PC-9 (cell line): ENCODE measurements around the gene ZNF268. TPM values are rescaled to one million over a fixed set of nuclear protein-coding genes. Genes with fewer than 3 reads are reported as not detected.

Source experiments
- BruUV-seq: library from RNA; stranded (reverse); fragments of 400-500 nt; replicated peaks from 2 replicates; lab custom pipeline; 2021; lab: Mats Ljungman, UMichigan
- CTCF ChIA-PET: fragments of 300-600 bp; sonication (Branson Sonifier 250); formaldehyde crosslinking; loops from one replicate; lab custom pipeline; 2022; ENCODE audit warnings: antibody characterized with exemption; lab: Charles Lee
- POLR2A ChIA-PET: fragments of 300-600 bp; sonication (Branson Sonifier 250); formaldehyde crosslinking; loops from one replicate; lab custom pipeline; 2022; ENCODE audit warnings: antibody characterized with exemption; ENCODE audit not compliant: unreplicated experiment; lab: Charles Lee
- DNase-seq, 2 experiments: peaks; one replicate each; pipeline versions ENCODE4 v3.0.0 to v3.0.0-alpha.2; 2015 to 2022; ENCODE audit warnings: mixed read lengths in 1 of 2
- H2AFZ ChIP-seq: fragments of 200-600 bp; sonication (generic); 2 replicates; pipeline ENCODE4 v1.8.1; 2017; ENCODE audit warnings: antibody characterized with exemption
- H3F3A ChIP-seq: fragments of 200-600 bp; sonication (generic); 2 replicates; pipeline ENCODE4 v1.8.1; 2017; ENCODE audit warnings: antibody characterized with exemption, mild to moderate bottlenecking, low read depth; ENCODE audit not compliant: insufficient read depth
- H3K27ac ChIP-seq: fragments of 200-600 bp; sonication (generic); 2 replicates; pipeline ENCODE4 v1.6.1; 2016; ENCODE audit warnings: mixed run types
- H3K27me3 ChIP-seq: fragments of 200-600 bp; sonication (generic); 2 replicates; pipeline ENCODE4 v1.6.1; 2016; ENCODE audit warnings: low read depth, mixed run types; ENCODE audit not compliant: insufficient read depth
- H3K36me3 ChIP-seq: fragments of 200-600 bp; sonication (generic); 2 replicates; pipeline ENCODE4 v1.6.1; 2016; ENCODE audit warnings: low read depth, mixed run types
- H3K4me1 ChIP-seq: fragments of 200-600 bp; sonication (generic); replicated peaks from 2 replicates; pipeline ENCODE4 v1.6.1; 2016; ENCODE audit warnings: mixed run types; ENCODE audit not compliant: insufficient read depth
- H3K4me2 ChIP-seq: fragments of 200-600 bp; sonication (generic); 2 replicates; pipeline ENCODE4 v1.6.1; 2017; ENCODE audit warnings: mixed run types
- H3K4me3 ChIP-seq: fragments of 200-600 bp; sonication (generic); 2 replicates; pipeline ENCODE4 v1.6.1; 2016; ENCODE audit warnings: mixed run types
- H3K79me2 ChIP-seq: fragments of 200-600 bp; sonication (generic); 2 replicates; pipeline ENCODE4 v1.6.1; 2017; ENCODE audit warnings: low read depth, mixed run types
- H3K9me2 ChIP-seq: fragments of 200-600 bp; sonication (generic); 2 replicates; pipeline ENCODE4 v1.8.1; 2017; ENCODE audit warnings: mild to moderate bottlenecking; ENCODE audit not compliant: insufficient read depth
- H3K9me3 ChIP-seq: fragments of 200-600 bp; sonication (generic); 2 replicates; pipeline ENCODE4 v1.8.1; 2016; ENCODE audit warnings: low read depth; ENCODE audit not compliant: insufficient read depth
- H4K20me1 ChIP-seq: fragments of 200-600 bp; sonication (generic); 2 replicates; pipeline ENCODE4 v1.8.1; 2017; ENCODE audit not compliant: insufficient read depth
- EZH2 ChIP-seq: fragments of 200-600 bp; sonication (generic); IDR thresholded peaks from 2 replicates; pipeline ENCODE4 v1.8.0; 2017; ENCODE audit warnings: antibody characterized with exemption, low read depth
- intact Hi-C: fragments of 100-400 bp; cut with micrococcal nuclease; formaldehyde crosslinking; loops from one replicate; pipeline ENCODE4 v1.10.0; 2022; ENCODE audit not compliant: unreplicated experiment
- total RNA-seq: library from RNA; stranded (reverse); gene quantifications from 2 replicates; pipeline ENCODE4 v1.2.3, GENCODE V29; 2021
- TF ChIP-seq, protein P1 (sequence below): fragments of 200-600 bp; sonication (generic); conservative IDR thresholded peaks from 2 replicates; pipeline ENCODE4 v1.6.1; 2017; ENCODE audit warnings: mixed run types, antibody characterized with exemption, mild to moderate bottlenecking, moderate library complexity

ZNF268 gene
- total RNA-seq, 1 experiment from 2014 or later, result 14.0 TPM

DNA sequence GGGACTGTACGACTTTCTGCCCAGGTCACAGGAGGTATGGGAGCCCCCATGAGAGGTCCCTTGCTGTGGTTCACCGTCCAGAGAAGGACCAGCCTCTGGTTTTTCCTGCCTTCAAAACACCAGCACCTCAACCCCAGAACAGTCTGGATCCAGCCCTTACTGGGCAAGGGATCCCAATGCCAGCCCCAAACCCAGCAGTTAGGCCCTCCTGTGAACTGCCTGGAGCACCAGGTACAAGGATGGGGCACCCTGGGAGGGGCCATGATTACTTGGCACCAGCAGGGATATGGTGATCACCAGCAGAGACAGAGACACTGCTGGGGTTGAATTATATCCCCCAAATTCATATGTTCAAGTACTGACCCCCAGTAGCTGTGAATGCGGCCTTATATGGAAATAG is 34.4 kb downstream of the ZNF268 start:
- CTCF ChIA-PET, result no interaction called here
- no peak overlapping the region for H3K27ac ChIP-seq

GRCh38 chr12:133217219-133217618 is 35.9 kb downstream of the ZNF268 start:
- no peak overlapping the region for H2AFZ ChIP-seq
- no peaks in the 10 kb centered on the region for H3K4me1 ChIP-seq
- no peak for DNase-seq
- intact Hi-C loops, result no loop called here
- TF ChIP-seq EZH2, result no peak
- TF ChIP-seq, protein P1, sequence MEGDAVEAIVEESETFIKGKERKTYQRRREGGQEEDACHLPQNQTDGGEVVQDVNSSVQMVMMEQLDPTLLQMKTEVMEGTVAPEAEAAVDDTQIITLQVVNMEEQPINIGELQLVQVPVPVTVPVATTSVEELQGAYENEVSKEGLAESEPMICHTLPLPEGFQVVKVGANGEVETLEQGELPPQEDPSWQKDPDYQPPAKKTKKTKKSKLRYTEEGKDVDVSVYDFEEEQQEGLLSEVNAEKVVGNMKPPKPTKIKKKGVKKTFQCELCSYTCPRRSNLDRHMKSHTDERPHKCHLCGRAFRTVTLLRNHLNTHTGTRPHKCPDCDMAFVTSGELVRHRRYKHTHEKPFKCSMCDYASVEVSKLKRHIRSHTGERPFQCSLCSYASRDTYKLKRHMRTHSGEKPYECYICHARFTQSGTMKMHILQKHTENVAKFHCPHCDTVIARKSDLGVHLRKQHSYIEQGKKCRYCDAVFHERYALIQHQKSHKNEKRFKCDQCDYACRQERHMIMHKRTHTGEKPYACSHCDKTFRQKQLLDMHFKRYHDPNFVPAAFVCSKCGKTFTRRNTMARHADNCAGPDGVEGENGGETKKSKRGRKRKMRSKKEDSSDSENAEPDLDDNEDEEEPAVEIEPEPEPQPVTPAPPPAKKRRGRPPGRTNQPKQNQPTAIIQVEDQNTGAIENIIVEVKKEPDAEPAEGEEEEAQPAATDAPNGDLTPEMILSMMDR, result no peak
- H3F3A ChIP-seq, result no peaks in the 10 kb centered on the region
- no peaks in the 10 kb centered on the region for H3K9me2 ChIP-seq
- ChIA-PET POLR2A (no interaction called here), CTCF (no interaction called here)
- no peaks in the 10 kb centered on the region for H3K27me3 ChIP-seq
- peaks cover 7% of the 10 kb centered on the region; the same call in 1 of the 2 replicates for H3K9me3 ChIP-seq
- no TSS peak for BruUV-seq
- no peaks in the 10 kb centered on the region for H4K20me1 ChIP-seq
- H3K36me3 ChIP-seq, result no peaks in the 10 kb centered on the region
- no peaks in the 10 kb centered on the region for H3K79me2 ChIP-seq
- H3K4me3 ChIP-seq, result no peak overlapping the region
- H3K27ac ChIP-seq, result no peak overlapping the region
- H3K4me2 ChIP-seq, result no peak overlapping the region

More for the DNA sequence above, 34.4 kb downstream of the ZNF268 start:
- Histone ChIP-seq H4K20me1 (no peaks in the 10 kb centered on the region), H3K4me1 (no peaks in the 10 kb centered on the region), H3K4me2 (no peak overlapping the region), H3K9me2 (no peaks in the 10 kb centered on the region), H2AFZ (no peak overlapping the region), H3K9me3 (peaks cover 8% of the 10 kb centered on the region; the same call in 1 of the 2 replicates), H3K36me3 (no peaks in the 10 kb centered on the region), H3K79me2 (no peaks in the 10 kb centered on the region), H3K4me3 (no peak overlapping the region), H3F3A (no peaks in the 10 kb centered on the region), H3K27me3 (no peaks in the 10 kb centered on the region)
- intact Hi-C loops, result no loop called here
- DNase-seq, result no peak
- BruUV-seq, result no TSS peak
- POLR2A ChIA-PET, result no interaction called here
- TF ChIP-seq EZH2, result no peak
- TF ChIP-seq, protein P1, result no peak

DNA sequence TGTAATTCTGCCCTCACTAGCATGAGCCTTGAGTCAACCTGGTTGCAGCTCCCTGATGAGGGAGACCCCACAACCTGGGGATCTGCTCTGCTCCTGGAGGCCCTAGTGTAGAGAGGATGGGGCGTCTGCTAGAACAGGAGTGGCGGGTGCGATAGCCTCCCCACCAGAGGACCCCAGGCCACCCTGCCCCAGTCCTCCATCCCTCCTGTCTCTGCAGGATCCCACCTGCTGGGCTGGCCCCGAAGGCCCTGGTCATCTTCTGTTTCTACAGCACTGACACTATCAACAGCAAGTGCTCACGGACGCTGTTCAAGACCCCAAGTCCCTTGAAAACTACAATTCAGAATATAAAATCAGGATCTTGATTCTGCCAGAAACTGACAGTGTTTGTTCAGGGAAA is 39.2 kb downstream of the ZNF268 start:
- H4K20me1 ChIP-seq, result no peaks in the 10 kb centered on the region
- H3K36me3 ChIP-seq, result no peaks in the 10 kb centered on the region
- no peaks in the 10 kb centered on the region for H3K4me1 ChIP-seq
- H2AFZ ChIP-seq, result no peak overlapping the region
- no peak overlapping the region for H3K4me2 ChIP-seq
- BruUV-seq, result no TSS peak
- H3K27ac ChIP-seq, result no peak overlapping the region
- no peaks in the 10 kb centered on the region for H3F3A ChIP-seq
- ChIA-PET POLR2A (no interaction called here), CTCF (no interaction called here)
- no peaks in the 10 kb centered on the region for H3K79me2 ChIP-seq
- H3K4me3 ChIP-seq, result no peak overlapping the region
- no peaks in the 10 kb centered on the region for H3K27me3 ChIP-seq
- TF ChIP-seq, protein P1, result no peak
- TF ChIP-seq EZH2, result no peak
- H3K9me2 ChIP-seq, result no peaks in the 10 kb centered on the region
- intact Hi-C loops, result no loop called here
- DNase-seq, result no peak
- no peaks in the 10 kb centered on the region; the same call in 1 of the 2 replicates for H3K9me3 ChIP-seq
